ENCODE data around the gene DDC.
"Not testable (repeated sequence)": the region's sequence is repeated elsewhere in the genome, so short reads cannot be mapped to it uniquely, and the experiment has no call there.

Gene DDC

GRCh38 chr7:50463035-50463434, 102.2 kb downstream of the DDC start:
- TF ChIP-seq CTCF (IDR thresholded peaks at IDR 0.05; ENCODE audit: insufficient read depth, low read length, missing control alignments) = no peak
- ChIA-PET POLR2A (no interaction called here), CTCF (interaction anchor here (0.9 to 2.1 kb wide), 5 partner anchors 193 to 699 kb away, joined by 3 to 8 read pairs (median 3); no protein-coding TSS in a partner anchor)
- no peak for DNase-seq (ENCODE audit: low read depth, low spot score)
- H3K4me3 ChIP-seq (ENCODE audit: low read depth, low read length) = no peak overlapping the region

- no peak overlapping the region for H3K4me3 ChIP-seq (ENCODE audit: low read depth, low read length)
- ChIA-PET CTCF (interaction anchor here (1.0 to 2.1 kb wide), 3 partner anchors 218 to 699 kb away, joined by 3 to 8 read pairs (median 5); no protein-coding TSS in a partner anchor), POLR2A (no interaction called here)
- no peak for TF ChIP-seq CTCF (IDR thresholded peaks at IDR 0.05; ENCODE audit: insufficient read depth, low read length, missing control alignments)
- DNase-seq (ENCODE audit: low read depth, low spot score) = no peak
Measured at GRCh38 chr7:50462361-50462760, 102.8 kb downstream of the DDC start.

GRCh38 chr7:50461695-50462094, 103.5 kb downstream of the DDC start:
- H3K4me3 ChIP-seq (ENCODE audit: low read depth, low read length) = no peak overlapping the region
- no peak for TF ChIP-seq CTCF (IDR thresholded peaks at IDR 0.05; ENCODE audit: insufficient read depth, low read length, missing control alignments)
- ChIA-PET POLR2A (no interaction called here), CTCF (interaction anchor here (0.6 to 1.1 kb wide), 3 partner anchors 224 to 701 kb away, joined by 3 read pairs; no protein-coding TSS in a partner anchor)
- DNase-seq (ENCODE audit: low read depth, low spot score) = no peak

GRCh38 chr7:50459183-50459582, 106.0 kb downstream of the DDC start:
- POLR2A ChIA-PET; H3K4me3 ChIP-seq (ENCODE audit: low read depth, low read length); CTCF ChIA-PET; DNase-seq (ENCODE audit: low read depth, low spot score): not testable (repeated sequence)

GRCh38 chr7:50458651-50459050, 106.6 kb downstream of the DDC start:
- POLR2A ChIA-PET; H3K4me3 ChIP-seq (ENCODE audit: low read depth, low read length); DNase-seq (ENCODE audit: low read depth, low spot score); CTCF ChIA-PET: not testable (repeated sequence)

GRCh38 chr7:50456371-50457123, 108.7 kb downstream of the DDC start:
- ChIA-PET CTCF (interaction anchor here (1.1 to 4.2 kb wide), 3 partner anchors 12 to 686 kb away, joined by 3 to 17 read pairs (median 3); no protein-coding TSS in a partner anchor), POLR2A (no interaction called here)
- no peak overlapping the region for H3K4me3 ChIP-seq (ENCODE audit: low read depth, low read length)
- no peak for TF ChIP-seq CTCF (IDR thresholded peaks at IDR 0.05; ENCODE audit: insufficient read depth, low read length, missing control alignments)
- no peak for DNase-seq (ENCODE audit: low read depth, low spot score)

- no peak for DNase-seq (ENCODE audit: low read depth, low spot score)
- CTCF ChIA-PET = interaction anchor here (1.2 to 4.2 kb wide), 2 partner anchors 13 to 687 kb away, joined by 3 to 17 read pairs; no protein-coding TSS in a partner anchor
- no peak overlapping the region for H3K4me3 ChIP-seq (ENCODE audit: low read depth, low read length)
- no peak for TF ChIP-seq CTCF (IDR thresholded peaks at IDR 0.05; ENCODE audit: insufficient read depth, low read length, missing control alignments)
- POLR2A ChIA-PET = no interaction called here
Measured at GRCh38 chr7:50455658-50456057, 109.5 kb downstream of the DDC start.
